LNCaP clone FGC (cell line): ENCODE results near the gene MRGPRD.
A peak's percentile ranks its signal among the peaks of the same experiment; 100 is the strongest.
"Not testable (repeated sequence)": the region's sequence is repeated elsewhere in the genome, so short reads cannot be mapped to it uniquely, and the experiment has no call there.

Source experiments
- DNase-seq: peaks from one replicate; pipeline ENCODE4 v3.0.0-alpha.2; 2011; ENCODE audit warnings: low read depth
- H3K4me3 ChIP-seq: 2 replicates; pipeline ENCODE4 v1.5.1; 2011; ENCODE audit warnings: mild to moderate bottlenecking, low read depth, low read length, control low read depth
- CTCF ChIP-seq: IDR thresholded peaks from 2 replicates; pipeline ENCODE4 v1.5.1; 2012; ENCODE audit warnings: mild to moderate bottlenecking; ENCODE audit not compliant: control insufficient read depth, insufficient read depth; ENCODE audit errors: extremely low read depth

MRGPRD gene

GRCh38 chr11:69002570-69003231, 21.9 kb upstream of the MRGPRD start:
- no peak overlapping the region for H3K4me3 ChIP-seq
- no peak for DNase-seq
- no peak for TF ChIP-seq CTCF

- H3K4me3 ChIP-seq, result no peak overlapping the region
- no peak for DNase-seq
- TF ChIP-seq CTCF, result no peak
Measured at GRCh38 chr11:69002110-69002569, 21.4 kb upstream of the MRGPRD start.

- no peak for TF ChIP-seq CTCF
- no peak overlapping the region for H3K4me3 ChIP-seq
- DNase-seq, result no peak
Measured at GRCh38 chr11:69001243-69002081, 20.7 kb upstream of the MRGPRD start.

GRCh38 chr11:69000831-69001242, 20.1 kb upstream of the MRGPRD start:
- DNase-seq, result no peak
- no peak overlapping the region for H3K4me3 ChIP-seq
- peak; percentile 24; the same call in 1 of the 2 replicates for TF ChIP-seq CTCF

GRCh38 chr11:69000391-69000790, 19.6 kb upstream of the MRGPRD start:
- no peak for TF ChIP-seq CTCF
- no peak for DNase-seq
- no peak overlapping the region for H3K4me3 ChIP-seq

GRCh38 chr11:68999748-69000355, 19.1 kb upstream of the MRGPRD start:
- not testable (repeated sequence) for H3K4me3 ChIP-seq, DNase-seq

- no peak overlapping the region for H3K4me3 ChIP-seq
- no peak for DNase-seq
- no peak for TF ChIP-seq CTCF
Measured at GRCh38 chr11:68999093-68999747, 18.4 kb upstream of the MRGPRD start.
